Aorta (tissue), 5 donors: ENCODE results near the gene CACHD1. TPM values are rescaled to one million over a fixed set of nuclear protein-coding genes. Genes with fewer than 3 reads are reported as not detected.

Source experiments
- ATAC-seq: fragments of 200-7000 bp; cut with Tn5 transposase; one replicate; pipeline ENCODE4 v1.9.1; 2022; ENCODE audit warnings: moderate library complexity; ENCODE audit not compliant: low FRiP score
- DNase-seq, 2 donors: peaks; one replicate each; pipeline ENCODE4 v3.0.0-alpha.2; 2020
- H3K27ac ChIP-seq, 2 donors: one replicate each; pipeline ENCODE4 v1.5.1; 2013; ENCODE audit warnings: low read length in 2 of 2, mild to moderate bottlenecking in 2 of 2, moderate library complexity in 2 of 2, control low read depth in 1 of 2, inconsistent platforms in 1 of 2, low read depth in 1 of 2
- H3K27me3 ChIP-seq, 2 donors: one replicate each; pipeline ENCODE4 v1.6.1; 2013; ENCODE audit warnings: control low read depth in 1 of 2, low read length in 1 of 2, mild to moderate bottlenecking in 1 of 2, moderate library complexity in 1 of 2; ENCODE audit not compliant: insufficient read depth in 2 of 2, control insufficient read depth in 1 of 2
- H3K36me3 ChIP-seq, 2 donors: one replicate each; pipeline ENCODE4 v1.6.1; 2013; ENCODE audit warnings: control low read depth in 1 of 2, low read length in 1 of 2, mild to moderate bottlenecking in 1 of 2; ENCODE audit not compliant: insufficient read depth in 2 of 2, control insufficient read depth in 1 of 2
- H3K4me1 ChIP-seq, 2 donors: one replicate each; pipeline ENCODE4 v1.6.1; 2013; ENCODE audit warnings: low read length in 2 of 2, control low read depth in 1 of 2, mild to moderate bottlenecking in 1 of 2, moderate library complexity in 1 of 2; ENCODE audit not compliant: insufficient read depth in 2 of 2, control insufficient read depth in 1 of 2
- H3K4me3 ChIP-seq, 2 donors: one replicate each; pipeline ENCODE4 v1.5.1; 2013; ENCODE audit warnings: low read length in 2 of 2, control low read depth in 1 of 2, mild to moderate bottlenecking in 1 of 2
- H3K9me3 ChIP-seq: one replicate; pipeline ENCODE4 v1.6.1; 2013; ENCODE audit warnings: mild to moderate bottlenecking, low read length; ENCODE audit not compliant: control insufficient read depth
- WGBS, 2 donors: extraction: QIAGEN DNeasy Blood & Tissue Kit; methylation state at CpG; one replicate each; pipeline ENCODE4 v1.1.7; 2013; 5-methylcytosine and 5-hydroxymethylcytosine counted together
- intact Hi-C, 2 donors: fragments of 100-400 bp; cut with DNase I; formaldehyde crosslinking; loops; one replicate each; pipeline versions ENCODE4 v1.14.2 to v1.15.0; 2022
- polyA plus RNA-seq, 2 donors: library from polyadenylated mRNA; stranded (reverse); fragments of 200-250 nt; gene quantifications; one replicate each; pipeline ENCODE4 v1.2.3, GENCODE V29; 2013
- total RNA-seq, 2 donors: library from RNA; stranded (reverse); fragmentation: NEBNext Ultra II Directional; extraction: Animal tissue kit (Norgen Biotek cat#: 25700); gene quantifications; one replicate each; pipeline ENCODE4 v1.2.1, GENCODE V29; 2021
- donor health status: healthy with polysubstance abuse.
- donor health status: Bipolar disorder and iron deficiency.
- donor health status: DM: no; HTN: no; CAD: no.
- donor health status: DM: no; HTN: no; CAD: no.
- donor health status: DM: yes; HTN: yes; CAD: no.

CACHD1 gene
- total and polyA plus RNA-seq, 4 donors = 1.4 to 26.5 (median 5.0) TPM

DNA sequence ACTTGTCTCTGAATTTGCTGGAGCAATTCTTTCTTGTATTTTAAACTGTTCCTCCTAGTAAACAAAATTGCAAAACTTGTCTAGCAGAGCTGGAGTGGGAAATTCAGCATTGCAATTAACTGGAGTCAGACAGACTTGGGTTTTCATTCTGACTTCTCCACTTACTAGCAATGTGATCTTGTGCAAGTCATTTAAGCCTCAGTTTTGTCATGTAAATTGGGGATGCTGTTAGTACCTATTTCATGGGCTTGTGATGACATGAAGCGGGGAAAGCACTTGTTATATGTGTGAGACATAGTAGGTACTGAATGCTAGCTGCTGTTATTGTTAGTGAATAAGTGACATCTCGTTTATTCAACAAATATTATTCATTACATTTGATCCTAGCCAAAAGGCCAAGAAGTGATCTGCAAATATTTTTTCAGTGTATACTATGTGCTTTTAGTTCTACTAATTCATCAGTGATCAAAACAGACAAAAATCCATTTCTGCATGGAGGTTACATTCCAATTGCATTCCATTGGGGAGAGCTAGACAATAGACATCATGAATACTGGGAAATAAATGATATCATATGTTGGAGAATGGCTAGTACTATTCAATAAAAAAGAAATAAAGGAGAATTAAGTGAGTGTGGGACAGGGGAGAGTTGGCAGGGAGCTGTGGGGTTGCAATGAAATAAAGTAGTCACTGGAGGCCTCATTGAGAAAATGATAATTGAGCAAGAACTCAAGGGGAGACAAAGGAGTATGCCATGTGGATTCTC, 47.1 kb downstream of the CACHD1 start:
- Histone ChIP-seq H3K9me3 (no peaks in the 10 kb centered on the region), H3K4me3 (no peak overlapping the region), H3K27ac (no peak overlapping the region), H3K27me3 (no peaks in the 10 kb centered on the region), H3K36me3 (no peaks in the 10 kb centered on the region), H3K4me1 (peaks cover 4 to 7% of the 10 kb centered on the region in 2 donors)
- 88 to 96% methylated on average over 2 of the region's 2 CpGs for WGBS, 2 donors
- ATAC-seq (no peak), DNase-seq (no peak)
- intact Hi-C loops = no loop called here

DNA sequence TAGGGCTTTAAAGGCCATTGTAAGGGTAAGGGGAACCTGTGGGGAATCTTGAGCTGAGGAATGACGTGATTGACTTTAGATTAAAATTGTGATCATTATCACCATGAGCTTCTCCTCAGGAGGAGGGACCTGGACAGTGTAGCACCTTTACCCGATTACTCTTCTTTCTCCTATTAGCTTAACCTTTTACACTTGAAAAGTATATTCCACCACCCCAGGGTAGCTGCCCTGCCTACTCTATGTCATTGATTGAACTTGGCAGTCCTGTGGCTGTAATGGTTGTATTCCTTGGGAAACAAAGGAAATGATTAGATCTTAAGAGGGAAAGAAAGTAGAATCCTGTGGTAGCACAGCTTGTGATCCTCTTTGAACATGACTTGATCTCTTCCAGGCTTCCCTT, 47.7 kb downstream of the CACHD1 start:
- DNase-seq = no peak
- ATAC-seq = no peak
- 95 to 98% methylated on average over 2 of the region's 2 CpGs for WGBS, 2 donors
- Histone ChIP-seq H3K27ac (no peak overlapping the region), H3K27me3 (no peaks in the 10 kb centered on the region), H3K36me3 (no peaks in the 10 kb centered on the region), H3K4me3 (no peak overlapping the region), H3K9me3 (no peaks in the 10 kb centered on the region), H3K4me1 (peaks cover 4 to 7% of the 10 kb centered on the region in 2 donors)
- intact Hi-C loops = no loop called here

DNA sequence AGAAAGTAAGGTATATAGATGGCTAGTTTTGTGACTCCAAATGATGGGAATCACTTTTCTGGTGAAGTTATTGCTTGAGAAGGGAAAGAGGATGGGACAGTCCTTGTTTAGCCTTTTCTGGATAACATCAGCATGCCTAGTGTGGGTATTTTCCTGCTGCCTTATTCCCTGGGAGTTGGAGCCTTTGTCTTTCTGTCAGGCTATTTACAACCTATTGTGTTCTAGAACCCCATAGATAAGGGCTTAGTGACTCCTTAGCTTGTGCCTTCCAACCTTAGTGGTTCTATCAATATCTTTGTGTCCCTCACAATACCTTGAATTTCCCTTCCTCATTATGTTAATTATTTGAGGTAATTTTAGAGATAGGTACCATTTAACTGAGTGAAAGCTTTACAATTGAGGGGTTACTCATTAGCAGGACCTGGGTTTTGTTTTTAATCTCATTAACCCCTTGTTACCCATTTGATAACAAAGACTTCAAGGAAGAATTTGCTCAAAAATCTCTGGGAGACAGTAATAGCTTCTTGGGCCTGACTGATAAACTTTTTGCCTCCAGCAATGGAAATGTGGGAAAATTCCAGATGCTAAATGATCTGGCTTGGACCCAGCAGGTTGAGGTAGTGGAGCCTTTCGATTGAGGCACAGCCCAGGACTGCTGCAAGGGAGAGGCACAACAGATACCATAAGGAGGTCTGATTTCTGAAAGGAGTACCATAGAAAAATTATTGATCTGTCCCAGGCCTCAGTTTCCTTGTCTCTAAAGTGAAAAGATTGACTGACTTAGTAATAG, 49.0 kb downstream of the CACHD1 start:
- H3K4me1 ChIP-seq = peaks cover 0 to 2% of the 10 kb centered on the region in 2 donors
- 72 to 82% methylated on average over 1 of the region's 1 CpG for WGBS, 2 donors
- ATAC-seq (no peak), DNase-seq (no peak)
- no peaks in the 10 kb centered on the region for H3K9me3 ChIP-seq
- H3K36me3 ChIP-seq = no peaks in the 10 kb centered on the region
- H3K27ac ChIP-seq = no peak overlapping the region
- intact Hi-C loops = no loop called here
- no peaks in the 10 kb centered on the region for H3K27me3 ChIP-seq
- no peak overlapping the region for H3K4me3 ChIP-seq

DNA sequence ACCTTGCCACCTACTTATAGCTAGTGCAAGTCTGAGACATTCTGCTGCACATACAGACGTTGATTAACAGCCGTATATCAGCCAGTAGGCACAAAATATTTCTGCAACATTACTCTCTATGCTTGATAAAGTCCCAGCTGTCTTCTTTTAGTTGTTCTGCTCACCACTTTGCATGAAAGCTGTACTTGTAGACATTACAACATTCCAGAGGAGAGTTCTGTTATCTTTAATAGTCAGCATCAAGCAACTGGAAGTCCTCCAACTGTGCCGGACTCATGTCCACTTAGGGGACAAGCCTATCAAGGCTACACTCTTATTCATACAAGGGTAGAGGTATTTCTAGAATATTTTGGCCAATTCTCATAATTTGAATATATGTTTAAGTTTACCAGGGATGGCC, 50.0 kb downstream of the CACHD1 start:
- H3K27ac ChIP-seq = no peak overlapping the region
- H3K27me3 ChIP-seq = no peaks in the 10 kb centered on the region
- DNase-seq = no peak
- no peaks in the 10 kb centered on the region for H3K36me3 ChIP-seq
- no peaks in the 10 kb centered on the region for H3K9me3 ChIP-seq
- WGBS, 2 donors = 34 to 55% methylated on average over 3 of the region's 3 CpGs
- intact Hi-C loops = no loop called here
- no peaks in the 10 kb centered on the region for H3K4me1 ChIP-seq
- no peak overlapping the region for H3K4me3 ChIP-seq
- no peak for ATAC-seq

DNA sequence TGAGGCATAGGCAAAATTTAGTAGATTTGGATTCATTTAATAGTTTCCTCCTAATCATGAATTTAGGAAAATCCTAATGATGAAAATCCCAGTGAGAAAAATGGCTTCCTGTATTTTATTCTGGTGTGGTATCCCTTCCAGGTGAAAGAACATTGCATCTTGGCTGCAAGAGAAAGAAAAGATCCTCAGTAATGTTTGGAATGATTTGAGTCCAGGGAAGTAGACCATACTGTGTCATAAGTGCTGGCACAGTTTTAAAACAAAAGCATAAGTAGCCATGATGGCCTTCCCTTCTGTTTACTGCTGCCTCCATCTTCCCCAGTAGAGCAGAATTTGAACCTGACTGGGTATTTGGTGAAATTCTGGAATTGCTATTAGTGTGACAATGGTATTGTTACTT, 52.8 kb downstream of the CACHD1 start:
- Histone ChIP-seq H3K36me3 (no peaks in the 10 kb centered on the region), H3K9me3 (no peaks in the 10 kb centered on the region), H3K4me1 (peaks cover 0 to 3% of the 10 kb centered on the region in 2 donors), H3K27ac (no peak overlapping the region), H3K27me3 (no peaks in the 10 kb centered on the region), H3K4me3 (no peak overlapping the region)
- DNase-seq (no peak), ATAC-seq (no peak)
- intact Hi-C loops = no loop called here

DNA sequence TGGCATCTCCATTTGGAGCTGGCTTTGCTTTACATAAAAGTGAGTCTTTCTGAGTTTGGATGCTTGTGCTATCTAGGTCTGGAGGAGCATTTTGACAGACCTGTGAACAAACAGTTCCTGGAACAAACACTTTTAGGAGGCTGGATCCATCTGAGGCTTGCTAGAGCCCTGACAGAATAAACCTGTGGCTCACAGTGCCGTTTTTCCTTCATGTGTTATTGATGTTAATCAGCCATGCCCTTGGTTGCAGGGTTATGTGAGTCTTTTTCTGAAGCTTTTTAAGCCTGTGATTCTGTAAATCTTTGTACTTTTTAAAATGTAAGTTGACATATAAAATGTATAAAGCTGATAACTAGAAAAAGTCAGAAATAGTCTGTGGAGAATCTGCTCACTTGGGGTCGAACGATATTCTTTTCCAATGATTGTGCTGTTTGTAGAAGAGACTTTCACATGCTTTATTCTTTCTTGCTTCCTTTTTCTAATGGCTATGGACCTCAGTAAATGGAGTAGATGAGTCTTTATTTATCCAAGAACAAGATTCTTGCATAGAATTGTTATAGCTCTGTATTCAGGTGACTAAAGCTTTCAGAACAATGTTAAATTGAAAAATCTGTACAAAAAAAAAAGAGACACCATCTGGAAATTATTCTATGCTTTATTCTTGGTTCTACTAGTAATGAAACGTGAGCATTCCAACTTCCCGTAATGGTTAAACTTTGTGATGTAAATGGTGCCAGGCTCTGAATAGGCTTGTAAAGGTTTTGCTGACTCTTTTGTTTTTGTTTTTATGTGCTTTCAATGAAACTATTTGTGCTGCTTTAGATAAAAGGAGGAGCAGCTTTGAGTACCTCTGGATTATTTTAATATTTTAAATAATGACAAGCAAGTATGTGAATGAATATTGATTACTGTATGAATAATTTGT, 53.7 kb downstream of the CACHD1 start:
- intact Hi-C loops = no loop called here
- 85 to 90% methylated on average over 5 of the region's 5 CpGs for WGBS, 2 donors
- no peak overlapping the region for H3K27ac ChIP-seq
- H3K4me1 ChIP-seq = peaks cover 0 to 3% of the 10 kb centered on the region in 2 donors
- ATAC-seq (no peak), DNase-seq (no peak)
- no peak overlapping the region for H3K4me3 ChIP-seq
- H3K36me3 ChIP-seq = no peaks in the 10 kb centered on the region
- H3K9me3 ChIP-seq = no peaks in the 10 kb centered on the region
- no peaks in the 10 kb centered on the region for H3K27me3 ChIP-seq

DNA sequence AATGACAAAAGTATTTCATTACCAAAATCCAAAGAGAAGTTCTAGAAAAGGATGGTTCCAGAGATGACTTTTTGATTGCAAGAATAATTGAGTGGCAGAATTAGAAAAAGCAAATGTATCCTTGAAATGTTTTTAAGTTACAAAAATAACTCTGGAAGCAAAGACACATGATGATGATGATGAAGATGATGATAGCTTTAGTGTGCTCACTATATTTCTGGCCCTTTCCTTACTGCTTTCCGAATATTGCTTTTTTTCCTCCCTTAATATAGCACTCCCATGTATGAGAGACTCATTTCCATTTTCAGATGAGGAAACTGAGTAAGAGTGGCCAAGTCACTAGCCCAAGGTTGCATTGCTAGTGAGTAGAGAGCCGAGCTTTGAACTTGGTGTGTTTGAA, 54.7 kb downstream of the CACHD1 start:
- no peaks in the 10 kb centered on the region for H3K27me3 ChIP-seq
- DNase-seq (no peak), ATAC-seq (no peak)
- intact Hi-C loops = no loop called here
- no peaks in the 10 kb centered on the region for H3K9me3 ChIP-seq
- H3K36me3 ChIP-seq = no peaks in the 10 kb centered on the region
- H3K27ac ChIP-seq = no peak overlapping the region
- no peak overlapping the region for H3K4me3 ChIP-seq
- 92 to 94% methylated on average over 2 of the region's 2 CpGs for WGBS, 2 donors
- H3K4me1 ChIP-seq = peaks cover 0 to 3% of the 10 kb centered on the region in 2 donors

DNA sequence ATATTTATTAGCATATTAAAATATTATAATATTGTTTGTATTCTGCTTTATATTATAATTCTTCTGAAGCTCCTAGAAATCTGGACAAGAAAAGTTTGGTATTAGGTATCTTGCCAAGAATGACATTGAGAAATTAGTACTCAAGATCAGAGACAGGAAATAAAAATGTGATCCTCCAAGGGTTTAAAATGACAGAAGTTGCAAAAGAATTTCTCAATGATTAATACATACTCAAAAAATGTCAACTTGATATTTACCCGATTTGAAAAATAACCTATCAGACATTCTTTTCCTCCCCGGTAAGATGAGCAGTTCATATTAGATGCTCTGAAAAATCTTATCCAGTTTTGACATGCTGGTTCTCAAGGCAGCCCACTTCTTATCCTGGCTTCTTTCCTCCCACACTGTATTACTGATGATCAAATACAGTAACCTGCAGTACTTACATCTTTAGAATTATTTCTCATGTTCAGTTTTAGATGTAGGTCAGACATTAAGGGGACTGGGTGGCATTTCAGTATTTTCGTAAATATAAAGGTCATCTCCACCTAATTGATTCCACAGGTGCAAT, 55.3 kb downstream of the CACHD1 start:
- Histone ChIP-seq H3K27ac (no peak overlapping the region), H3K9me3 (no peaks in the 10 kb centered on the region), H3K4me1 (peaks cover 0 to 3% of the 10 kb centered on the region in 2 donors), H3K27me3 (no peaks in the 10 kb centered on the region), H3K4me3 (no peak overlapping the region), H3K36me3 (no peaks in the 10 kb centered on the region)
- ATAC-seq = no peak
- intact Hi-C loops = no loop called here
- WGBS, 2 donors = 67 to 76% methylated on average over 3 of the region's 3 CpGs
- no peak for DNase-seq
